Ovary (tissue), 3 donors: ENCODE results near the gene SFI1.

Experiments
- EP300 ChIP-seq: sonication (generic); formaldehyde crosslinking; IDR thresholded peaks from one replicate; pipeline ENCODE4 v1.6.1; 2017; ENCODE audit warnings: antibody characterized with exemption
- TF ChIP-seq, protein P1 (sequence below), 3 donors: fragments of 450-650 bp in 2 of 3; fragments of 200-600 bp in 1 of 3; IDR thresholded peaks; one replicate each; pipeline versions ENCODE4 v1.5.1 to v1.8.0; 2016 to 2022; ENCODE audit warnings: antibody characterized with exemption in 3 of 3, mild to moderate bottlenecking in 1 of 3
- donor health status: DM: no; HTN: no; CAD: no.

DNA sequence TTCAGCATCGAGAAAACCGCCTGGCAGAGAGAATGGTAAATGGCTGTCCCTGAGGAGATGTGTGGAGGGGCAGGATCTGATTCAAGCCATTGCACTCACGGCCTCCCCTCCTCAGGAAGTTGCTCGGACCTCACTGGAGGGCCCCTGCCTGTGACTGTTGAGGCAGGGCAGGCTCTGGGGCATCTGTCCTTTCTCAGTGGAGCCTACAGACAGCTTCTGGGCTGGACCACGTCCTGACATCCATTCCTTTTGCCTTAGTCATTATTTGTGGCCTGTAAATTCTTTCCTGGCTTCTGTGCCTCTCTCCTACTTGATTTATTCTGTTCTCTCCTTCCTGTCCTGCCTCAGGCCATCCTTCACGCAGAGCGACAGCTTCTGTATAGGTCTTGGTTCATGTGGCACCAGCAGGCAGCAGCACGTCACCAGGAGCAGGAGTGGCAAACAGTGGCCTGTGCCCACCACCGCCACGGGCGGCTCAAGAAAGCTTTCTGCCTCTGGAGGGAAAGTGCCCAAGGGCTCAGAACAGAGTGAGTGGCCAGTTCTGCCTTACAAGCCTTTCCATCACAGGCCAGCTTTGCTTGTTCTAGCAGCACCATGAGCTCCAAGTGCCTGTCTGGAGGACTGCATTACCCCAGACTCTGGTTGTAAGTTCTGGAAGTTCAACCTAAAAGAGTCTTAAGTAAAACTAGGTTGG, 106.1 kb downstream of the SFI1 start:
- TF ChIP-seq, protein P1, sequence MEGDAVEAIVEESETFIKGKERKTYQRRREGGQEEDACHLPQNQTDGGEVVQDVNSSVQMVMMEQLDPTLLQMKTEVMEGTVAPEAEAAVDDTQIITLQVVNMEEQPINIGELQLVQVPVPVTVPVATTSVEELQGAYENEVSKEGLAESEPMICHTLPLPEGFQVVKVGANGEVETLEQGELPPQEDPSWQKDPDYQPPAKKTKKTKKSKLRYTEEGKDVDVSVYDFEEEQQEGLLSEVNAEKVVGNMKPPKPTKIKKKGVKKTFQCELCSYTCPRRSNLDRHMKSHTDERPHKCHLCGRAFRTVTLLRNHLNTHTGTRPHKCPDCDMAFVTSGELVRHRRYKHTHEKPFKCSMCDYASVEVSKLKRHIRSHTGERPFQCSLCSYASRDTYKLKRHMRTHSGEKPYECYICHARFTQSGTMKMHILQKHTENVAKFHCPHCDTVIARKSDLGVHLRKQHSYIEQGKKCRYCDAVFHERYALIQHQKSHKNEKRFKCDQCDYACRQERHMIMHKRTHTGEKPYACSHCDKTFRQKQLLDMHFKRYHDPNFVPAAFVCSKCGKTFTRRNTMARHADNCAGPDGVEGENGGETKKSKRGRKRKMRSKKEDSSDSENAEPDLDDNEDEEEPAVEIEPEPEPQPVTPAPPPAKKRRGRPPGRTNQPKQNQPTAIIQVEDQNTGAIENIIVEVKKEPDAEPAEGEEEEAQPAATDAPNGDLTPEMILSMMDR (IDR thresholded peaks at IDR 0.05): no peak
- TF ChIP-seq EP300: no peak
